HG03066 (cell line): ENCODE results near the gene MYH15.
A peak's percentile ranks its signal among the peaks of the same experiment; 100 is the strongest.

Source experiments
- ATAC-seq: cut with Tn5 transposase; IDR thresholded peaks from one replicate; pipeline ENCODE4 v1.9.1; 2021; ENCODE audit warnings: low read depth; ENCODE audit not compliant: unreplicated experiment

The MYH15 gene

GRCh38 chr3:108474581-108474980, 35.8 kb downstream of the MYH15 start:
- ATAC-seq, result no peak

GRCh38 chr3:108473711-108474110, 36.7 kb downstream of the MYH15 start:
- ATAC-seq, result no peak

GRCh38 chr3:108472001-108472591, 38.3 kb downstream of the MYH15 start:
- no peak for ATAC-seq

GRCh38 chr3:108471426-108471825, 39.0 kb downstream of the MYH15 start:
- ATAC-seq, result no peak

GRCh38 chr3:108469126-108469525, 41.3 kb downstream of the MYH15 start:
- ATAC-seq, result no peak

GRCh38 chr3:108468577-108468976, 41.8 kb downstream of the MYH15 start:
- ATAC-seq, result no peak

- ATAC-seq, result no peak
Measured at GRCh38 chr3:108462899-108463298, 47.5 kb downstream of the MYH15 start.

- no peak for ATAC-seq
Measured at GRCh38 chr3:108461661-108462111, 48.7 kb downstream of the MYH15 start.

- no peak for ATAC-seq
Measured at GRCh38 chr3:108459225-108459624, 51.2 kb downstream of the MYH15 start.

GRCh38 chr3:108455212-108455705, 55.1 kb downstream of the MYH15 start:
- ATAC-seq, result no peak

GRCh38 chr3:108453565-108453964, 56.8 kb downstream of the MYH15 start:
- no peak for ATAC-seq

GRCh38 chr3:108450444-108450843, 60.0 kb downstream of the MYH15 start:
- ATAC-seq, result no peak

GRCh38 chr3:108448593-108448992, 61.8 kb downstream of the MYH15 start:
- ATAC-seq, result peak; percentile 63

GRCh38 chr3:108447096-108447847, 63.1 kb downstream of the MYH15 start:
- ATAC-seq, result no peak

GRCh38 chr3:108442281-108442680, 68.1 kb downstream of the MYH15 start:
- no peak for ATAC-seq

GRCh38 chr3:108441518-108441917, 68.9 kb downstream of the MYH15 start:
- ATAC-seq, result no peak

GRCh38 chr3:108441071-108441507, 69.3 kb downstream of the MYH15 start:
- ATAC-seq, result no peak

- no peak for ATAC-seq
Measured at GRCh38 chr3:108438542-108438941, 71.9 kb downstream of the MYH15 start.

- no peak for ATAC-seq
Measured at GRCh38 chr3:108437439-108437838, 73.0 kb downstream of the MYH15 start.

- ATAC-seq, result no peak
Measured at GRCh38 chr3:108433928-108434327, 76.5 kb downstream of the MYH15 start.

- ATAC-seq, result no peak
Measured at GRCh38 chr3:108432431-108432830, 78.0 kb downstream of the MYH15 start.

- ATAC-seq, result no peak
Measured at GRCh38 chr3:108430540-108430939, 79.9 kb downstream of the MYH15 start.
